GM12878 (cell line): ENCODE results near the gene SMIM5.

Source experiments
- CTCF ChIP-seq, 3 experiments: IDR thresholded peaks in 2 of 3; conservative IDR thresholded peaks in 1 of 3; 2 replicates each; pipeline ENCODE4 v1.5.1; 2011; ENCODE audit warnings: low read depth in 3 of 3, low read length in 3 of 3, mild to moderate bottlenecking in 3 of 3, control low read depth in 2 of 3, moderate library complexity in 2 of 3, inconsistent platforms in 1 of 3, mixed read lengths in 1 of 3; ENCODE audit not compliant: control insufficient read depth in 2 of 3, insufficient read depth in 1 of 3; ENCODE audit errors: extremely low read depth in 1 of 3
- FOS ChIP-seq: IDR thresholded peaks from 3 replicates; pipeline ENCODE4 v1.6.1; 2011; ENCODE audit warnings: borderline replicate concordance; ENCODE audit not compliant: insufficient read length; ENCODE audit errors: extremely low read depth
- POLR2AphosphoS5 ChIP-seq: IDR thresholded peaks from 2 replicates; pipeline ENCODE4 v1.6.1; 2011; ENCODE audit warnings: mild to moderate bottlenecking, low read length, inconsistent platforms
- ZBTB4 ChIP-seq: fragments of 450-650 bp; formaldehyde crosslinking; IDR thresholded peaks from 2 replicates; pipeline ENCODE4 v1.4.0; 2022; ENCODE audit warnings: mild to moderate bottlenecking, moderate library complexity

GRCh38 chr17:75666959-75667790, 33.9 kb downstream of the SMIM5 start, which contains the start of the genes RECQL5 and SAP30BP:
- no peak for TF ChIP-seq ZBTB4
- TF ChIP-seq POLR2AphosphoS5: peak; percentile 83
- TF ChIP-seq CTCF (IDR thresholded peaks at IDR 0.05 in 2 of 3, conservative IDR thresholded peaks at IDR 0.05 in 1 of 3; ENCODE audit: control insufficient read depth in 2 of 3, extremely low read depth in 1 of 3, insufficient read depth in 1 of 3, low read depth in 3 of 3, low read length in 3 of 3): no peak
- TF ChIP-seq FOS: no peak
